Skeletal muscle tissue (tissue), 4 donors: ENCODE data around the gene BHLHA15. TPM values are rescaled to one million over a fixed set of nuclear protein-coding genes. Genes with fewer than 3 reads are reported as not detected.

Source experiments
- H3K27ac ChIP-seq: one replicate; pipeline ENCODE4 v1.7.0; 2013; ENCODE audit warnings: mild to moderate bottlenecking, low read depth, low read length, inconsistent platforms
- H3K27me3 ChIP-seq, 3 donors: one replicate each; pipeline ENCODE4 v1.7.0; 2013; ENCODE audit warnings: low read length in 3 of 3; ENCODE audit not compliant: control insufficient read depth in 3 of 3, insufficient read depth in 3 of 3
- H3K36me3 ChIP-seq, 3 donors: one replicate each; pipeline ENCODE4 v1.7.0; 2013; ENCODE audit warnings: low read length in 3 of 3; ENCODE audit not compliant: control insufficient read depth in 3 of 3, insufficient read depth in 3 of 3
- H3K4me1 ChIP-seq, 3 donors: one replicate each; pipeline ENCODE4 v1.7.0; 2013; ENCODE audit warnings: low read length in 3 of 3, mild to moderate bottlenecking in 3 of 3; ENCODE audit not compliant: control insufficient read depth in 3 of 3, insufficient read depth in 3 of 3
- H3K4me3 ChIP-seq, 3 donors: one replicate each; pipeline ENCODE4 v1.7.0; 2013; ENCODE audit warnings: low read length in 3 of 3
- H3K9ac ChIP-seq, 3 donors: one replicate each; pipeline ENCODE4 v1.7.0; 2013; ENCODE audit warnings: low read length in 3 of 3, mild to moderate bottlenecking in 3 of 3, moderate library complexity in 2 of 3, low read depth in 1 of 3
- H3K9me3 ChIP-seq, 3 donors: one replicate each; pipeline ENCODE4 v1.7.0; 2013; ENCODE audit warnings: low read length in 3 of 3; ENCODE audit not compliant: control insufficient read depth in 3 of 3
- total RNA-seq: library from RNA; depleted of rRNA; stranded (reverse); fragments of >200 nt; gene quantifications from one replicate; pipeline ENCODE4 v1.2.3, GENCODE V29; 2014
- donor health status: Osteomylitis.

Gene BHLHA15
- total RNA-seq, 1 donor from 2014 or later: not detected

- no peak overlapping the region for H3K9ac ChIP-seq
- peaks cover 0 to 2% (median 0%) of the 10 kb centered on the region in 3 donors for H3K4me1 ChIP-seq
- no peak overlapping the region for H3K4me3 ChIP-seq
- no peak overlapping the region for H3K27ac ChIP-seq
- H3K9me3 ChIP-seq: no peaks in the 10 kb centered on the region
- peaks cover 28 to 32% (median 28%) of the 10 kb centered on the region in 3 donors for H3K36me3 ChIP-seq
- H3K27me3 ChIP-seq: peaks cover 0 to 3% (median 1%) of the 10 kb centered on the region in 3 donors
Measured at GRCh38 chr7:98206451-98207330, 4.5 kb upstream of the BHLHA15 start.

GRCh38 chr7:98209166-98209920 is 1.9 kb upstream of the BHLHA15 start:
- Histone ChIP-seq H3K4me3 (no peak overlapping the region), H3K27me3 (peaks cover 0 to 6% (median 3%) of the 10 kb centered on the region in 3 donors), H3K9me3 (no peaks in the 10 kb centered on the region), H3K9ac (no peak overlapping the region), H3K27ac (no peak overlapping the region), H3K36me3 (peaks cover 23 to 31% (median 28%) of the 10 kb centered on the region in 3 donors), H3K4me1 (peaks cover 0 to 2% (median 0%) of the 10 kb centered on the region in 3 donors)

GRCh38 chr7:98210513-98211220 is 572 bp upstream of the BHLHA15 start:
- Histone ChIP-seq H3K4me3 (no peak overlapping the region), H3K4me1 (peaks cover 0 to 2% (median 0%) of the 10 kb centered on the region in 3 donors), H3K9ac (no peak overlapping the region), H3K27me3 (peaks cover 0 to 6% (median 3%) of the 10 kb centered on the region in 3 donors), H3K27ac (no peak overlapping the region), H3K36me3 (peaks cover 13 to 20% (median 17%) of the 10 kb centered on the region in 3 donors), H3K9me3 (no peaks in the 10 kb centered on the region)

GRCh38 chr7:98211676-98212531 is 665 bp downstream of the BHLHA15 start:
- H3K36me3 ChIP-seq: peaks cover 6 to 9% (median 7%) of the 10 kb centered on the region in 3 donors
- H3K4me1 ChIP-seq: peaks cover 0 to 2% (median 0%) of the 10 kb centered on the region in 3 donors
- no peak overlapping the region for H3K27ac ChIP-seq
- H3K9me3 ChIP-seq: no peaks in the 10 kb centered on the region
- no peak overlapping the region for H3K9ac ChIP-seq
- no peak overlapping the region for H3K4me3 ChIP-seq
- H3K27me3 ChIP-seq: peaks cover 0 to 6% (median 3%) of the 10 kb centered on the region in 3 donors

GRCh38 chr7:98212532-98213041 is 1.3 kb downstream of the BHLHA15 start:
- peaks cover 0 to 6% (median 3%) of the 10 kb centered on the region in 3 donors for H3K27me3 ChIP-seq
- no peaks in the 10 kb centered on the region for H3K9me3 ChIP-seq
- no peak overlapping the region for H3K27ac ChIP-seq

GRCh38 chr7:98213296-98213887 is 2.2 kb downstream of the BHLHA15 start:
- H3K27me3 ChIP-seq: peaks cover 0 to 6% (median 3%) of the 10 kb centered on the region in 3 donors
- H3K9me3 ChIP-seq: no peaks in the 10 kb centered on the region
- H3K4me3 ChIP-seq: no peak overlapping the region
- H3K36me3 ChIP-seq: peaks cover 2 to 7% (median 2%) of the 10 kb centered on the region in 3 donors
- peaks cover 0 to 2% (median 0%) of the 10 kb centered on the region in 3 donors for H3K4me1 ChIP-seq
- no peak overlapping the region for H3K27ac ChIP-seq
- H3K9ac ChIP-seq: no peak overlapping the region

More at GRCh38 chr7:98212532-98213041, 1.3 kb downstream of the BHLHA15 start:
- no peak overlapping the region for H3K9ac ChIP-seq
- H3K4me3 ChIP-seq: no peak overlapping the region
- peaks cover 0 to 2% (median 0%) of the 10 kb centered on the region in 3 donors for H3K4me1 ChIP-seq
- H3K36me3 ChIP-seq: peaks cover 2 to 7% (median 2%) of the 10 kb centered on the region in 3 donors

GRCh38 chr7:98213888-98214810 is 2.9 kb downstream of the BHLHA15 start:
- Histone ChIP-seq H3K9ac (no peak overlapping the region), H3K9me3 (peaks cover 0 to 3% (median 0%) of the 10 kb centered on the region in 3 donors), H3K4me1 (peaks cover 0 to 2% (median 0%) of the 10 kb centered on the region in 3 donors), H3K27me3 (peaks cover 0 to 6% (median 3%) of the 10 kb centered on the region in 3 donors), H3K4me3 (no peak overlapping the region), H3K36me3 (peaks cover 2% of the 10 kb centered on the region in 3 donors), H3K27ac (no peak overlapping the region)

GRCh38 chr7:98214811-98215321 is 3.6 kb downstream of the BHLHA15 start:
- Histone ChIP-seq H3K27ac (no peak overlapping the region), H3K9ac (no peak overlapping the region), H3K36me3 (peaks cover 2% of the 10 kb centered on the region in 3 donors), H3K4me1 (peaks cover 0 to 2% (median 0%) of the 10 kb centered on the region in 3 donors), H3K4me3 (no peak overlapping the region), H3K9me3 (peaks cover 0 to 3% (median 0%) of the 10 kb centered on the region in 3 donors), H3K27me3 (peaks cover 0 to 6% (median 3%) of the 10 kb centered on the region in 3 donors)
